Measurements from ENCODE around the gene APLNR. TPM values are rescaled to one million over a fixed set of nuclear protein-coding genes. Genes with fewer than 3 reads are reported as not detected.

APLNR gene
- not detected in 2 replicates for total RNA-seq

GRCh38 chr11:57237204-57237681, at the start of gene APLNR:
Gene APLNR, minus strand, starts transcription at chr11:57237250. Its CDS starts 246 bp downstream, at chr11:57237004.

Other genes with a start within 250 kb of the APLNR start
- not detected in 2 replicates for gene OR5AK2, start 248.3 kb downstream of the APLNR start, total RNA-seq
- not detected in 2 replicates for gene LRRC55, start 55.3 kb downstream of the APLNR start, total RNA-seq
- gene TNKS1BP1, start 87.7 kb upstream of the APLNR start, total RNA-seq = 189 and 200 TPM in 2 replicates
- gene SSRP1, start 98.6 kb upstream of the APLNR start, total RNA-seq = 56.8 and 58.1 TPM in 2 replicates
- not detected in 2 replicates for gene P2RX3, start 101.1 kb upstream of the APLNR start, total RNA-seq
- gene PRG3, start 143.9 kb upstream of the APLNR start, total RNA-seq = not detected in 2 replicates
- gene PRG2, start 153.4 kb upstream of the APLNR start, total RNA-seq = not detected in 2 replicates
- 32.4 and 54.8 TPM in 2 replicates for gene SLC43A3, start 189.9 kb upstream of the APLNR start, total RNA-seq
- gene RTN4RL2, start 223.3 kb upstream of the APLNR start, total RNA-seq = 0.12 and 0.49 TPM in 2 replicates

Measured in hair follicle dermal papilla cell (primary cell).